SIG-M5 treated with dmso at 0.1 percent for 504 hours (cell line): ENCODE results near the gene XDH.

Source experiments
- DNase-seq: peaks from one replicate; lab custom pipeline; 2025; ENCODE audit not compliant: unreplicated experiment; lab: John Stamatoyannopoulos, UW

Gene XDH

DNA sequence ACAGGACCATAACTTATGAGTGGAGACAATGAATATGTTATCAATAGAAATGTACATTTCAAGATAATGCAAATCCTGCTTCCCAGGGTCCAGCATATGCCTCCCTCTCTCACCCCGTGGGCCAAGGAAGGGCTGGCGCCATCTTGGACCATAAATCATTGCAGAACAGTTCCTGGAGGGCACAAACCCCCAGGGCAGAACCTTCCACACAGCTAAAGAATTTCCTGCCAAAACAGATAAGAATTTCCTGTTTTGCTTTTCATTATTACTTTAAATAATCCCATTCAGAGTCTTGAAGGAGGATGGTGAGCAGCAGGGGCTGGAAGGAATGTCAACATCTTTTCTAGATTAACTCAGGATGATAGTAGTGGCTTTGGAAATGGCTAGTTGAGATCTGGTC lies 126.9 kb downstream of the XDH start:
- DNase-seq: no peak

DNA sequence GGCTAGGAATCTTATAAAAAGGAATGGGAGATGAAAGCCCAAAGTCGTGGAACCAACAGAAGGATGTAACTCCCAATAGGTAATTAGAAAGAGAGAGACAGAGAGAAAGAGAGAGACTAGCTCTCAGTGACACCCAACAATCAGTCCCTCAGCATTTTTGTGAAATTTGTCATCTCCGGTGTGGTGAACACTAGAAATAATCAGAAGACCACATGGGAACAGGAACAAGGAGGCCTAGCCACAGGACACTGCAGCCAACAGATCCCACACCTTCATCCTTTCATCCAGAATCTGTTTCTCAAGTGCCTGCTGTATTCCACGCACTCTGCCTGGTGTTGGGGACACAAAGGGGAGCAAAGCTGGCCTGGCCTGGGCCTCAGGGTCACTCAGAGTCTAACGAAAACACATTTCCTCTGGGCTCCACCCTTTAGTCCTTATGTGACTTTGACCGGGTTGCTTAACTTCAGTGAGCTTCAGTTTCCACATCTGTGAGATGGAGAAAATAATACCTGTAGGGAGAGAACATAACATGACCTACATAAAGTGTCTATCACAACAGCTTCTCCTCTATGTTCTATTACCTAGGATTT lies 127.5 kb downstream of the XDH start:
- no peak for DNase-seq

GRCh38 chr2:31286230-31286629 lies 128.3 kb downstream of the XDH start:
- no peak for DNase-seq
